Chondrocyte (in vitro differentiated cells): ENCODE results near the gene RXRA. TPM values are rescaled to one million over a fixed set of nuclear protein-coding genes. Genes with fewer than 3 reads are reported as not detected.
A peak's percentile ranks its signal among the peaks of the same experiment; 100 is the strongest.
"Not testable (repeated sequence)": the region's sequence is repeated elsewhere in the genome, so short reads cannot be mapped to it uniquely, and the experiment has no call there.

Source experiments
- DNase-seq: peaks from one replicate; pipeline ENCODE4 v3.0.0; 2021; ENCODE audit warnings: mixed read lengths, low spot score
- H3K27ac Mint-ChIP-seq: one replicate; pipeline ENCODE4 v1.8.0; 2021; ENCODE audit warnings: mild to moderate bottlenecking, moderate library complexity, mixed read lengths; ENCODE audit not compliant: unreplicated experiment
- H3K27me3 Mint-ChIP-seq: 2 replicates; pipeline ENCODE4 v1.8.0; 2021; ENCODE audit warnings: low read depth, mixed read lengths
- H3K36me3 Mint-ChIP-seq: 2 replicates; pipeline ENCODE4 v1.8.0; 2021; ENCODE audit warnings: low read depth, mixed read lengths
- H3K4me1 Mint-ChIP-seq: 2 replicates; pipeline ENCODE4 v1.8.0; 2021; ENCODE audit warnings: low read depth, mild to moderate bottlenecking, mixed read lengths
- H3K4me3 Mint-ChIP-seq: one replicate; pipeline ENCODE4 v1.8.0; 2021; ENCODE audit warnings: mild to moderate bottlenecking, moderate library complexity, mixed read lengths; ENCODE audit not compliant: unreplicated experiment
- H3K9me3 Mint-ChIP-seq: 2 replicates; pipeline ENCODE4 v1.8.0; 2021; ENCODE audit warnings: low read depth, mixed read lengths
- total RNA-seq: library from RNA; stranded (reverse); gene quantifications from 3 replicates; pipeline ENCODE4 v1.2.1, GENCODE V29; 2021
- TF ChIP-seq, protein P1 (sequence below): fragments of 200-600 bp; sonication (generic); IDR thresholded peaks from 2 replicates; pipeline ENCODE4 v1.5.0; 2021; ENCODE audit warnings: antibody characterized with exemption, mild to moderate bottlenecking, moderate library complexity

Gene RXRA
- total RNA-seq, 1 donor from 2014 or later, result 27.3 TPM

DNA sequence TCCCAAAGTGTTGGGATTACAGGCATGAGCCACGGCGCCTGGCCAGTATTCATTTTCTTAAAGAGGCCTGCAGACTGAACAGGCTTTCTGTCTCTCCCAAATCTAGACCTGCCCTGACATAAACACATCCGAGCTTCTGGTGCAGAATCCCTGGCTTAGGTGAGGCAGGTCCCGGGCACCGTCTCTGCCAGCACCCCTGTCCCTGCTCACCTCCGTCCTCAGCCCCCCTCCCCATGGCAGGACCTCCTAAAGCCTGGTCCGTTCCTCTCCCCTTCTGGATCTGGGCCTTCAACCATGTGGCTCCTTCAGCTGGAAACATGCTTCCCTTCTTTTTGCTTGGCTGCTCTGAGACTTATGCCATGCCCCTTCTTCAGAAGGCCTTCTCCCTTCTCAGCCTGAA, 22.7 kb upstream of the RXRA start:
- H3K4me3 Mint-ChIP-seq, result no peak overlapping the region
- peaks cover 6% of the 10 kb centered on the region for H3K27me3 Mint-ChIP-seq
- H3K4me1 Mint-ChIP-seq, result no peaks in the 10 kb centered on the region
- no peaks in the 10 kb centered on the region for H3K9me3 Mint-ChIP-seq
- TF ChIP-seq, protein P1, sequence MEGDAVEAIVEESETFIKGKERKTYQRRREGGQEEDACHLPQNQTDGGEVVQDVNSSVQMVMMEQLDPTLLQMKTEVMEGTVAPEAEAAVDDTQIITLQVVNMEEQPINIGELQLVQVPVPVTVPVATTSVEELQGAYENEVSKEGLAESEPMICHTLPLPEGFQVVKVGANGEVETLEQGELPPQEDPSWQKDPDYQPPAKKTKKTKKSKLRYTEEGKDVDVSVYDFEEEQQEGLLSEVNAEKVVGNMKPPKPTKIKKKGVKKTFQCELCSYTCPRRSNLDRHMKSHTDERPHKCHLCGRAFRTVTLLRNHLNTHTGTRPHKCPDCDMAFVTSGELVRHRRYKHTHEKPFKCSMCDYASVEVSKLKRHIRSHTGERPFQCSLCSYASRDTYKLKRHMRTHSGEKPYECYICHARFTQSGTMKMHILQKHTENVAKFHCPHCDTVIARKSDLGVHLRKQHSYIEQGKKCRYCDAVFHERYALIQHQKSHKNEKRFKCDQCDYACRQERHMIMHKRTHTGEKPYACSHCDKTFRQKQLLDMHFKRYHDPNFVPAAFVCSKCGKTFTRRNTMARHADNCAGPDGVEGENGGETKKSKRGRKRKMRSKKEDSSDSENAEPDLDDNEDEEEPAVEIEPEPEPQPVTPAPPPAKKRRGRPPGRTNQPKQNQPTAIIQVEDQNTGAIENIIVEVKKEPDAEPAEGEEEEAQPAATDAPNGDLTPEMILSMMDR, result no peak
- H3K36me3 Mint-ChIP-seq, result peaks cover 2% of the 10 kb centered on the region
- no peak overlapping the region for H3K27ac Mint-ChIP-seq
- peak; percentile 64 for DNase-seq

- peak; percentile 58 for DNase-seq
- Mint-ChIP-seq H3K36me3 (peaks cover 2% of the 10 kb centered on the region), H3K9me3 (no peaks in the 10 kb centered on the region), H3K4me3 (no peak overlapping the region), H3K4me1 (no peaks in the 10 kb centered on the region), H3K27ac (no peak overlapping the region), H3K27me3 (peaks cover 6% of the 10 kb centered on the region)
- TF ChIP-seq, protein P1, result no peak
Observed at GRCh38 chr9:134304261-134304660, 22.0 kb upstream of the RXRA start.

- no peak overlapping the region for H3K4me3 Mint-ChIP-seq
- TF ChIP-seq, protein P1, result no peak
- H3K36me3 Mint-ChIP-seq, result peaks cover 2% of the 10 kb centered on the region
- peak; percentile 54 for DNase-seq
- H3K27me3 Mint-ChIP-seq, result peaks cover 4% of the 10 kb centered on the region
- H3K9me3 Mint-ChIP-seq, result no peaks in the 10 kb centered on the region
- no peaks in the 10 kb centered on the region for H3K4me1 Mint-ChIP-seq
- H3K27ac Mint-ChIP-seq, result no peak overlapping the region
Observed at GRCh38 chr9:134304690-134305089, 21.6 kb upstream of the RXRA start.

- H3K36me3 Mint-ChIP-seq, result peaks cover 2% of the 10 kb centered on the region
- no peaks in the 10 kb centered on the region for H3K27me3 Mint-ChIP-seq
- H3K27ac Mint-ChIP-seq, result no peak overlapping the region
- H3K9me3 Mint-ChIP-seq, result no peaks in the 10 kb centered on the region
- no peaks in the 10 kb centered on the region for H3K4me1 Mint-ChIP-seq
- H3K4me3 Mint-ChIP-seq, result no peak overlapping the region
- TF ChIP-seq, protein P1, result no peak
- DNase-seq, result no peak
Observed at GRCh38 chr9:134305533-134305932, 20.7 kb upstream of the RXRA start.

DNA sequence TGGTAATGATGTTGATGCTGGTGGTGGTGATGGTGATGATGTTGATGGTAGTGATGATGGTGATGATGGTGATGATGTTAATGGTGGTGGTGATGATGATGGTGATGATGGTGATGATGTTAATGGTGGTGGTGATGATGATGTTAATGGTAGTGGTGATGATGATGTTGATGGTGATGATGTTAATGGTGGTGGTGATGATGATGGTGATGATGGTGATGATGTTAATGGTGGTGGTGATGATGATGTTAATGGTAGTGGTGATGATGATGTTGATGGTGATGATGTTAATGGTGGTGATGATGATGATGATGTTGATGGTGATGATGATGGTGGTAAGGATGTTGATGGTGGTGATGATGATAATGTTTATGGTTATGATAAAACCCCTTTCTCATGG, 20.2 kb upstream of the RXRA start:
- not testable (repeated sequence) for DNase-seq, H3K9me3 Mint-ChIP-seq, H3K4me1 Mint-ChIP-seq, H3K27ac Mint-ChIP-seq, H3K27me3 Mint-ChIP-seq, H3K36me3 Mint-ChIP-seq, H3K4me3 Mint-ChIP-seq
